Sigmoid colon (tissue), 7 donors: ENCODE measurements around the gene JPH2. TPM values are rescaled to one million over a fixed set of nuclear protein-coding genes. Genes with fewer than 3 reads are reported as not detected.

Experiments used
- DNase-seq: peaks from one replicate; pipeline ENCODE4 v3.0.0-alpha.2; 2019
- H3K27ac ChIP-seq, 4 donors: fragments of 200-600 bp; sonication (generic); one replicate each; pipeline ENCODE4 v1.5.1; 2016 to 2019; ENCODE audit warnings: mild to moderate bottlenecking in 1 of 4
- H3K27me3 ChIP-seq, 3 donors: fragments of 200-600 bp; sonication (generic); one replicate each; pipeline ENCODE4 v1.5.1; 2019; ENCODE audit warnings: mild to moderate bottlenecking in 1 of 3
- H3K36me3 ChIP-seq, 4 donors: fragments of 200-600 bp; sonication (generic); one replicate each; pipeline ENCODE4 v1.5.1; 2016 to 2019
- H3K4me1 ChIP-seq, 4 donors: fragments of 200-600 bp; sonication (generic); one replicate each; pipeline ENCODE4 v1.5.1; 2017 to 2019
- H3K4me3 ChIP-seq, 4 donors: fragments of 200-600 bp; sonication (generic); one replicate each; pipeline ENCODE4 v1.5.1; 2017 to 2019; ENCODE audit warnings: mild to moderate bottlenecking in 2 of 4, moderate library complexity in 1 of 4
- H3K9me3 ChIP-seq, 4 donors: fragments of 200-600 bp in 3 of 4; sonication (generic) in 3 of 4; one replicate each; pipeline versions ENCODE4 v1.5.1 to v1.6.1; 2013 to 2019
- CTCF ChIP-seq, 4 experiments: fragments of 450-650 bp in 3 of 4; fragments of 200-600 bp in 1 of 4; IDR thresholded peaks; one replicate each; pipeline ENCODE4 v1.5.1; 2016 to 2019; ENCODE audit warnings: antibody characterized with exemption in 4 of 4, mild to moderate bottlenecking in 3 of 4, moderate library complexity in 2 of 4
- EP300 ChIP-seq, 4 donors: sonication (generic); formaldehyde crosslinking; IDR thresholded peaks; one replicate each; pipeline ENCODE4 v1.6.1; 2017; ENCODE audit warnings: antibody characterized with exemption in 4 of 4
- POLR2A ChIP-seq, 2 donors: fragments of 450-650 bp; IDR thresholded peaks; one replicate each; pipeline ENCODE4 v1.6.1; 2016; ENCODE audit warnings: antibody characterized with exemption in 2 of 2, mild to moderate bottlenecking in 2 of 2, moderate library complexity in 2 of 2
- POLR2AphosphoS5 ChIP-seq, 4 donors: sonication (generic); formaldehyde crosslinking; IDR thresholded peaks; one replicate each; pipeline ENCODE4 v1.6.1; 2017; ENCODE audit warnings: antibody characterized with exemption in 4 of 4
- WGBS, 2 donors: extraction: QIAGEN DNeasy Blood & Tissue Kit; methylation state at CpG; one replicate each; pipeline ENCODE4 v1.1.7; 2013; 5-methylcytosine and 5-hydroxymethylcytosine counted together
- intact Hi-C: fragments of 100-400 bp; cut with DNase I; formaldehyde crosslinking; loops from one replicate; pipeline ENCODE4 v1.15.1; 2023
- polyA plus RNA-seq, 3 donors: library from polyadenylated mRNA; stranded (reverse); fragments of 200-250 nt; gene quantifications; one replicate each; pipeline ENCODE4 v1.2.3, GENCODE V29; 2013
- total RNA-seq, 4 donors: library from RNA; depleted of rRNA; stranded (reverse); fragments of >200 nt; gene quantifications; one replicate each; pipeline ENCODE4 v1.1.0, GENCODE V29; 2016
- donor health status: healthy with polysubstance abuse.
- donor health status: Bipolar disorder and iron deficiency.
- donor health status: healthy.

Gene JPH2
- total and polyA plus RNA-seq, 7 donors, result 0.23 to 166 (median 52.0) TPM

GRCh38 chr20:44075191-44075949, 111.6 kb downstream of the JPH2 start:
- intact Hi-C loops, result no loop called here
- Histone ChIP-seq H3K27me3 (no peaks in the 10 kb centered on the region), H3K4me1 (peaks cover 0 to 11% (median 7%) of the 10 kb centered on the region in 4 donors), H3K36me3 (no peaks in the 10 kb centered on the region), H3K9me3 (no peaks in the 10 kb centered on the region), H3K4me3 (no peak overlapping the region), H3K27ac (no peak overlapping the region)
- DNase-seq, result no peak
- WGBS, 2 donors, result 92 to 95% methylated on average over 23 of the region's 23 CpGs
- no peak for TF ChIP-seq CTCF (IDR thresholded peaks at IDR 0.05)
- no peak for TF ChIP-seq POLR2A (IDR thresholded peaks at IDR 0.05)
- TF ChIP-seq POLR2AphosphoS5 (IDR thresholded peaks at IDR 0.05), result no peak
- no peak for TF ChIP-seq EP300 (IDR thresholded peaks at IDR 0.05)

GRCh38 chr20:44074252-44075151, 112.5 kb downstream of the JPH2 start:
- intact Hi-C loops, result no loop called here
- Histone ChIP-seq H3K27me3 (no peaks in the 10 kb centered on the region), H3K27ac (peak overlapping the region in 1 of 4 donors; percentile 35), H3K4me1 (peaks cover 0 to 8% (median 6%) of the 10 kb centered on the region in 4 donors), H3K36me3 (no peaks in the 10 kb centered on the region), H3K9me3 (no peaks in the 10 kb centered on the region), H3K4me3 (no peak overlapping the region)
- DNase-seq, result no peak
- TF ChIP-seq POLR2AphosphoS5 (IDR thresholded peaks at IDR 0.05) (peak in 1 of 4 donors; percentile 28), EP300 (IDR thresholded peaks at IDR 0.05) (no peak), POLR2A (IDR thresholded peaks at IDR 0.05) (no peak)
- 85% methylated on average over 12 of the region's 12 CpGs for WGBS, 2 donors

- Histone ChIP-seq H3K4me1 (peaks cover 0 to 8% (median 6%) of the 10 kb centered on the region in 4 donors), H3K36me3 (no peaks in the 10 kb centered on the region), H3K27me3 (no peaks in the 10 kb centered on the region), H3K27ac (no peak overlapping the region), H3K9me3 (no peaks in the 10 kb centered on the region), H3K4me3 (no peak overlapping the region)
- no peak for DNase-seq
- WGBS, 2 donors, result 85 to 92% methylated on average over 6 of the region's 6 CpGs
- intact Hi-C loops, result no loop called here
- TF ChIP-seq POLR2A (IDR thresholded peaks at IDR 0.05) (no peak), CTCF (IDR thresholded peaks at IDR 0.05) (no peak), POLR2AphosphoS5 (IDR thresholded peaks at IDR 0.05) (no peak), EP300 (IDR thresholded peaks at IDR 0.05) (no peak)
These were observed 113.3 kb downstream of the JPH2 start for GRCh38 chr20:44073675-44074071.

DNA sequence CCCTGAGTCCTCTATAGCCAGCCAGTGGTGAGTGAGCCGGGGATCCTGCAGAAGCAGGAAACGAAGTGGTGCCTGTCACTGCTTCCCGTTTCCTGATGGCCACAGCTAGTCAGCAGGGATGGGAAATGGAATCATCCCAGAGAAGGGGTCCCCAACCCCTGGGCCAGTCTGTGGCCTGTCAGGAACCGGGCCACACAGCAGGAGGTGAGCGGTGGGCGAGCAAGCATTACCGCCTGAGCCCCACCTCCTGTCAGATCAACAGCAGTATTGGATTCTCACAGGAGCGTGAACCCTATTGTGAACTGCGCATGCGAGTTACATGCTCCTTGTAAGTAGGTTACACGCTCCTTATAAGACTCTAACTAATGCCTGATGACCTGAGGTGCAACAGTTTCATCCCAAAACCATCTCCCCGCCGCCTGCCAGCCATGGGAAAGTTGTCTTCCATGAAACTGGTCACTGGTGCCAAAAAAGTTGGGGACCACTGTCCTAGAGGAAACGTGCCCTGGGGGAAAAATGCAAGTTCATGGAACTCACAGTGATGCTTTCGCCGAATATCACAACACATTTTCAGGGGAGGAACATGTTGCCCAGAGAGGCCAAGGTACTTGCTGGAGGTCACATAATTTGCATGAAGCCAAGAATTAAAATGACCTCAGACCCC, 113.8 kb downstream of the JPH2 start:
- Histone ChIP-seq H3K27ac (no peak overlapping the region), H3K9me3 (no peaks in the 10 kb centered on the region), H3K36me3 (no peaks in the 10 kb centered on the region), H3K4me3 (no peak overlapping the region), H3K27me3 (no peaks in the 10 kb centered on the region), H3K4me1 (peaks cover 0 to 8% (median 6%) of the 10 kb centered on the region in 4 donors)
- TF ChIP-seq POLR2AphosphoS5 (IDR thresholded peaks at IDR 0.05) (no peak), CTCF (IDR thresholded peaks at IDR 0.05) (no peak), POLR2A (IDR thresholded peaks at IDR 0.05) (no peak), EP300 (IDR thresholded peaks at IDR 0.05) (no peak)
- no peak for DNase-seq
- WGBS, 2 donors, result 75 to 91% methylated on average over 16 of the region's 16 CpGs
- intact Hi-C loops, result no loop called here
